Upper lobe of left lung (tissue), 4 donors: ENCODE data around the gene SLC16A1.

Source experiments
- CTCF ChIP-seq, 6 experiments: fragments of 450-650 bp in 4 of 6; fragments of 200-600 bp in 2 of 6; sonication (generic) in 2 of 6; IDR thresholded peaks; one replicate each; pipeline ENCODE4 v1.5.1; 2016 to 2019; ENCODE audit warnings: antibody characterized with exemption in 6 of 6
- POLR2A ChIP-seq, 4 donors: fragments of 450-650 bp; IDR thresholded peaks; one replicate each; pipeline ENCODE4 v1.5.1; 2016 to 2017; ENCODE audit warnings: antibody characterized with exemption in 4 of 4, mild to moderate bottlenecking in 2 of 4
- POLR2AphosphoS5 ChIP-seq, 2 donors: sonication (generic); formaldehyde crosslinking; IDR thresholded peaks; one replicate each; pipeline ENCODE4 v1.5.1; 2017; ENCODE audit warnings: antibody characterized with exemption in 2 of 2

GRCh38 chr1:112954945-112955772, 837 bp downstream of the SLC16A1 start:
- TF ChIP-seq POLR2A (IDR thresholded peaks at IDR 0.05) = no peak
- TF ChIP-seq CTCF (IDR thresholded peaks at IDR 0.05) = no peak
- TF ChIP-seq POLR2AphosphoS5 (IDR thresholded peaks at IDR 0.05) = no peak
